Liver (tissue), 9 donors: Measurements from ENCODE around the gene GNB1. TPM values are rescaled to one million over a fixed set of nuclear protein-coding genes. Genes with fewer than 3 reads are reported as not detected.
A peak's percentile ranks its signal among the peaks of the same experiment; 100 is the strongest.

Source experiments
- DNase-seq: peaks from one replicate; pipeline ENCODE4 v3.0.0-alpha.2; 2017; ENCODE audit warnings: low spot score
- H3K27ac ChIP-seq, 2 donors: one replicate each; pipeline ENCODE4 v1.7.0; 2013; ENCODE audit warnings: inconsistent platforms in 2 of 2, low read length in 2 of 2, control low read depth in 1 of 2, low read depth in 1 of 2, mild to moderate bottlenecking in 1 of 2
- H3K27me3 ChIP-seq, 4 donors: one replicate each; pipeline versions ENCODE4 v1.6.1 to v1.7.0; 2013; ENCODE audit warnings: low read length in 3 of 4, inconsistent platforms in 1 of 4, mild to moderate bottlenecking in 1 of 4, moderate library complexity in 1 of 4; ENCODE audit not compliant: control insufficient read depth in 4 of 4, insufficient read depth in 4 of 4
- H3K36me3 ChIP-seq, 4 donors: one replicate each; pipeline versions ENCODE4 v1.6.1 to v1.7.0; 2013; ENCODE audit warnings: low read length in 3 of 4, mild to moderate bottlenecking in 3 of 4, low read depth in 1 of 4, moderate library complexity in 1 of 4; ENCODE audit not compliant: control insufficient read depth in 4 of 4, insufficient read depth in 3 of 4
- H3K4me1 ChIP-seq, 4 donors: one replicate each; pipeline versions ENCODE4 v1.6.1 to v1.7.0; 2013; ENCODE audit warnings: low read length in 3 of 4, mild to moderate bottlenecking in 3 of 4, moderate library complexity in 1 of 4; ENCODE audit not compliant: control insufficient read depth in 4 of 4, insufficient read depth in 4 of 4
- H3K4me3 ChIP-seq, 3 donors: one replicate each; pipeline versions ENCODE4 v1.6.1 to v1.7.0; 2013; ENCODE audit warnings: low read length in 3 of 3, control low read depth in 1 of 3, low read depth in 1 of 3, mild to moderate bottlenecking in 1 of 3
- H3K9ac ChIP-seq, 2 donors: one replicate each; pipeline ENCODE4 v1.7.0; 2013; ENCODE audit warnings: low read length in 2 of 2, mild to moderate bottlenecking in 2 of 2, moderate library complexity in 2 of 2, control low read depth in 1 of 2, low read depth in 1 of 2
- H3K9me3 ChIP-seq, 4 donors: one replicate each; pipeline versions ENCODE4 v1.6.1 to v1.7.0; 2013; ENCODE audit warnings: low read length in 3 of 4; ENCODE audit not compliant: control insufficient read depth in 4 of 4
- ATF3 ChIP-seq: IDR thresholded peaks from 2 replicates; pipeline ENCODE4 v1.6.1; 2016; ENCODE audit warnings: antibody characterized with exemption
- CTCF ChIP-seq: fragments of 150-350 bp; IDR thresholded peaks from 2 replicates; pipeline ENCODE4 v1.5.1; 2017; ENCODE audit warnings: improper control_type of control experiment, low read depth, low read length; ENCODE audit not compliant: missing input control
- EGR1 ChIP-seq, 2 donors: IDR thresholded peaks; 2 replicates each; pipeline ENCODE4 v1.6.1; 2016 to 2018; ENCODE audit warnings: antibody characterized with exemption in 2 of 2, low read depth in 2 of 2
- FOXA1 ChIP-seq: IDR thresholded peaks from 2 replicates; pipeline ENCODE4 v1.6.1; 2016; ENCODE audit warnings: antibody characterized with exemption
- FOXA2 ChIP-seq: IDR thresholded peaks from 2 replicates; pipeline ENCODE4 v1.6.1; 2016; ENCODE audit warnings: antibody characterized with exemption
- GABPA ChIP-seq, 2 donors: IDR thresholded peaks in 1 of 2; conservative IDR thresholded peaks in 1 of 2; 2 replicates each; pipeline ENCODE4 v1.6.1; 2016; ENCODE audit warnings: antibody characterized with exemption in 2 of 2, mild to moderate bottlenecking in 1 of 2, moderate library complexity in 1 of 2
- HNF4A ChIP-seq, 2 donors: conservative IDR thresholded peaks; 2 replicates each; pipeline ENCODE4 v1.6.1; 2016; ENCODE audit warnings: antibody characterized with exemption in 2 of 2, mild to moderate bottlenecking in 2 of 2
- HNF4G ChIP-seq: IDR thresholded peaks from 2 replicates; pipeline ENCODE4 v1.6.1; 2016; ENCODE audit warnings: antibody characterized with exemption
- JUND ChIP-seq, 2 donors: IDR thresholded peaks; 2 replicates each; pipeline ENCODE4 v1.6.1; 2016; ENCODE audit warnings: antibody characterized with exemption in 2 of 2
- MAX ChIP-seq: IDR thresholded peaks from 2 replicates; pipeline ENCODE4 v1.6.1; 2016; ENCODE audit warnings: antibody characterized with exemption
- NR2F2 ChIP-seq: IDR thresholded peaks from 2 replicates; pipeline ENCODE4 v1.6.1; 2016; ENCODE audit warnings: antibody characterized with exemption
- RAD21 ChIP-seq, 2 donors: IDR thresholded peaks; 2 replicates each; pipeline ENCODE4 v1.6.1; 2016; ENCODE audit warnings: antibody characterized with exemption in 2 of 2, mild to moderate bottlenecking in 2 of 2
- REST ChIP-seq: IDR thresholded peaks from 2 replicates; pipeline ENCODE4 v1.6.1; 2016; ENCODE audit warnings: antibody characterized with exemption, mild to moderate bottlenecking
- RXRA ChIP-seq, 2 donors: IDR thresholded peaks; 2 replicates each; pipeline ENCODE4 v1.6.1; 2017 to 2018; ENCODE audit warnings: antibody characterized with exemption in 2 of 2, mild to moderate bottlenecking in 1 of 2
- SP1 ChIP-seq: IDR thresholded peaks from 2 replicates; pipeline ENCODE4 v1.6.1; 2018; ENCODE audit warnings: antibody characterized with exemption, mild to moderate bottlenecking
- TAF1 ChIP-seq: conservative IDR thresholded peaks from 2 replicates; pipeline ENCODE4 v1.6.1; 2016; ENCODE audit warnings: antibody characterized with exemption, mild to moderate bottlenecking
- YY1 ChIP-seq: IDR thresholded peaks from 2 replicates; pipeline ENCODE4 v1.6.1; 2016; ENCODE audit warnings: antibody characterized with exemption, mild to moderate bottlenecking
- ZBTB33 ChIP-seq: IDR thresholded peaks from 2 replicates; pipeline ENCODE4 v1.6.1; 2016; ENCODE audit warnings: antibody characterized with exemption
- WGBS: extraction: QIAGEN DNeasy Blood & Tissue Kit; methylation state at CpG from one replicate; pipeline ENCODE4 v1.1.7; 2013; 5-methylcytosine and 5-hydroxymethylcytosine counted together
- polyA plus RNA-seq, 2 donors: library from polyadenylated mRNA; stranded (reverse) in 1 of 2; unstranded in 1 of 2; fragments of 200-250 nt in 1 of 2; fragments of >200 nt in 1 of 2; fragmentation: Nextera tagmentation in 1 of 2; extraction: Ambion mirVana in 1 of 2; gene quantifications; one replicate each; pipeline versions ENCODE4 v1.2.1 to v1.2.3, GENCODE V29; 2013 to 2015
- total RNA-seq, 2 donors: library from RNA; depleted of rRNA; stranded (reverse); fragments of >200 nt; gene quantifications; one replicate each; pipeline ENCODE4 v1.2.3, GENCODE V29; 2014
- donor health status: healthy.
- donor health status: healthy.
- donor health status: healthy.
- donor health status: healthy.
- donor health status: healthy.

GNB1 gene
- total and polyA plus RNA-seq, 4 donors, result 22.3 to 68.5 (median 52.7) TPM

GRCh38 chr1:1777950-1778662, 112.8 kb downstream of the GNB1 start, which contains the start of gene NADK:
NADK (minus strand) TSS chr1:1778470; CDS start chr1:1765406, 13,064 bp downstream.
- H3K27ac ChIP-seq, result peak within 1 kb of the TSS; percentile 90 to 97
- no peaks in the 10 kb centered on the region for H3K27me3 ChIP-seq
- H3K36me3 ChIP-seq, result no peaks in the 10 kb centered on the region
- no peaks in the 10 kb centered on the region for H3K9me3 ChIP-seq
- WGBS, result under 1% methylated on average over 99 of the region's 99 CpGs
- H3K4me3 ChIP-seq, result peak within 1 kb of the TSS; percentile 71 to 87 (median 82)
- peak within 1 kb of the TSS; percentile 46 to 96 for H3K9ac ChIP-seq
- DNase-seq, result peak; percentile 75
- TF ChIP-seq YY1 (no peak), TAF1 (no peak), EGR1 (IDR thresholded peaks at IDR 0.05; ENCODE audit: low read depth in 2 of 2) (no peak), JUND (IDR thresholded peaks at IDR 0.05) (no peak), FOXA2 (no peak), RXRA (IDR thresholded peaks at IDR 0.05) (no peak), GABPA (IDR thresholded peaks at IDR 0.05 in 1 of 2, conservative IDR thresholded peaks at IDR 0.05 in 1 of 2) (no peak), ATF3 (no peak), RAD21 (IDR thresholded peaks at IDR 0.05) (no peak), MAX (no peak), ZBTB33 (no peak), SP1 (no peak), REST (no peak), CTCF (no peak), FOXA1 (no peak), HNF4A (conservative IDR thresholded peaks at IDR 0.05) (no peak), HNF4G (no peak), NR2F2 (no peak)
- peaks cover 16 to 60% (median 35%) of the 10 kb centered on the region in 4 donors for H3K4me1 ChIP-seq
